HG03097 (cell line): ENCODE measurements around the gene IRX2.

Source experiments
- ATAC-seq: cut with Tn5 transposase; IDR thresholded peaks from one replicate; pipeline ENCODE4 v1.9.1; 2021; ENCODE audit not compliant: unreplicated experiment, low FRiP score

IRX2 gene

DNA sequence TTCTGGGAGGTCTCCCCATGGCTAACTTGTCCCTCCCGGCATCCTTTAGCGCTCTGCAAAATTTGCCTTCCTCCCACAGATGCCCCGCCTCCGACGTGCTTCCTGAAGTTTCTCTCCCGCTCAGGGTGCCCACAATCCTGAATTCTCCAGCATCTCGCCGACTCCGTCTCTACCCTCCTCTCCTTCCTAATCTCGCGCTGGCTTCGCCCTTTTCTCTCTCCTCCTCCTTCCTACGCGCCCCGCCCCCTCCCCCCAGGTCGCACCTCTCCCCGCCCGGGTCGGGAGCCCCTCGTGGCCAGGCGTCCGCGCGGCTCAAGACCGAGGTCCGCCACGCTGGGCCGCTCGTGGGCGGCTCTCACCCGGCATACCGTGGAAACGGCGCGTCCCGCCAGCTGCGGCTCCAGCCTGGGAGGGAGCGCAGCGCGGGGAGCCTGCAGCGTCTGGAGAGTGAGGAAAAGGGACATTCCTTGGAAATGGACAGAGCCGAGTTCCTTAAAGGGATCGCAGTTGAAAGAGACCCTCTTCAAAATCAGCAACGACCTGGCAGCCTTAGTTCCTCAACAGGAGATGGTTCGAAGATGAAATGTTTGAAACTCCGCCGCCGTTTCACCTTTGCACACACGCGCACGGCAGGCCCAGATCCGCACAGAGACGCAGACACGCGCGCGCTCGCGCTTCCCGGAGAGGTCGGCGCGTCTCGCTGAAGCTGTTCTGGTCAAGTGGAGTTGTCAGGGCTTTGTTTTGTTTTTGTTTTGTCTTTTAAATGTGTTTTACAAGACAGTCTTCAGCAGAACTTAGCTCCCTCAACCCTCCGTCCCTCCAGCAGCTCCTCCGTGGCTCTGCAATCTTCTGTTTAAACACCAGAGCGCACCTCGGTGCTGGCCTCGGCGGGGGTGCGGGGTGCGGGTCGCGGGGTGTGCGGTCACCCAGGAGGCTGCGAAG is 5.0 kb upstream of the IRX2 start:
- no peak for ATAC-seq

DNA sequence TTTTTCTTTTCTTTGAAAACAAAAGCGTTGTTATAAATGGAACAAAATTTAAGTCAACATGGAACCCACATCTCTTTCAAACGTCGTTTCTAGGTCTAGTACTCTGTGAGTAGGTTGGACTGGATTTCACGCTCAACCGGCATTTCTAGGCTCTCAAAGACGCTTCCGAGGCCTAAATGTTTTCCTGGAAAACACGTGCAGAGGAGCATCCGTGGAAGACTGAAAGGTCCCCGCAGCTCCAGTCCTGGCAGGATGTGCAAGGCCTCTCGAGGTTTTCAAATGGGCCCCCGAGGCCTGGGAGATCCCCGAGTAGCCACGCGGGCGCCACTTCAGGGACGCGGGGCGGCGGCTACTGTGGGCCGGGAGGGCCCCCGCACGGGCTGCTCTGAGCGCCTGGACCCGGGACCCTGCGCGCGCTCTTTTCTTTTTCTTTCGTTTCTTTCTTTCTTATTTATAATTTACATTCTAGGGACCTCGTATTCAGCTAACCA is 4.2 kb upstream of the IRX2 start:
- ATAC-seq, result no peak

DNA sequence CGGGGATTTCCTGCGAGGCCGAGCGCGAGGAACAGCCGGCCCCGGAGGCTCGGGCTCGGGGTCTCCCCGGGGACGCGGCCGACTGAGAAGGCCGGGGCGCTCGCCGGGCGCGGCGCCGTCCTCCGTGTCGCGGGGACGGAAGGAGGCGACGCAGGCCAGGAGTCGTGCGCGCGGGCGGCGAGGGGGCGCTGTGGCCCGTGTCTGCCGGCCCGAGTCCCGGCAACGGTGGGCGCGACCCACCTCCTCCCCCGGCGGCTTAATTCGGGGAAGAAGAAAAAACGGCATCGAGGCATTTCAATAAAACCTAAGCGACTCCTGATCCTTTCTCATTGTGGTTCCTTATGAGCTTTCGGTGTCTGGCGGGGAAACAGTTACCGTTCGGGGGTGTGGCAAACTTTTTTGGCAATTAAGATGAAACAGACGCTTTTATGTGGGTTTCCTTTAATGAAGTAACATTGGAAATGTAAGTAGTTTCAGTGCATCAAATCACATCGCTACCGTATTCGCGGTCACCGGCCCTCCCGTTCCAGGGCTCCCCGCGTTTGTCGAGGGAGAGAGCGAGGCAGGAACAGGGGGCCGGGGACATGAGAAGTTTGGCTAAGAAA is 3.7 kb upstream of the IRX2 start:
- ATAC-seq, result no peak

DNA sequence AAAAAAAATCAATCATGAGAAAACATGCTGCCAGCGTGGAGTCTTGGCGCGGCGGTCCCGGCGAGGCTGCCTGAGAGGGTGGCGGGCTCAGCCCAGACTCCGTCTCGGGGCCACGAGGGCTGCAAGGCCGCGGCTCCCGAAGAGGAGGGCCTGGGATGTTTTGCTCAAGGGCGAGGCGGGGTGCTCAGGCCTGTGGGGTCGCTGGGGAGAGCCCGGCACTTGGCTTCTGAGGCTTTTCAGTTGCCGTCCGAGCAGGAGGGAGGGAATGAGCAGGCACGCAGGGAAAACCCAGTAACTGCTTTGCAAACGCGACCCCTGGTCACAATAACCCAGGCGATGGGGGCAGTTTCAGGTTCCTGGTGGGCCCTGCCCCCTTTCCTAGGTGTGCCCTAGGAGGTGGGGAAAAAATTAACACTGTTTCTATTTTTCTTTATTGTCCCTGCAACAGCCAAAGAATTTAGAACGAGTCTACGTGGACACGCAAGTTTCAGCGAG is 3.2 kb upstream of the IRX2 start:
- ATAC-seq, result no peak

DNA sequence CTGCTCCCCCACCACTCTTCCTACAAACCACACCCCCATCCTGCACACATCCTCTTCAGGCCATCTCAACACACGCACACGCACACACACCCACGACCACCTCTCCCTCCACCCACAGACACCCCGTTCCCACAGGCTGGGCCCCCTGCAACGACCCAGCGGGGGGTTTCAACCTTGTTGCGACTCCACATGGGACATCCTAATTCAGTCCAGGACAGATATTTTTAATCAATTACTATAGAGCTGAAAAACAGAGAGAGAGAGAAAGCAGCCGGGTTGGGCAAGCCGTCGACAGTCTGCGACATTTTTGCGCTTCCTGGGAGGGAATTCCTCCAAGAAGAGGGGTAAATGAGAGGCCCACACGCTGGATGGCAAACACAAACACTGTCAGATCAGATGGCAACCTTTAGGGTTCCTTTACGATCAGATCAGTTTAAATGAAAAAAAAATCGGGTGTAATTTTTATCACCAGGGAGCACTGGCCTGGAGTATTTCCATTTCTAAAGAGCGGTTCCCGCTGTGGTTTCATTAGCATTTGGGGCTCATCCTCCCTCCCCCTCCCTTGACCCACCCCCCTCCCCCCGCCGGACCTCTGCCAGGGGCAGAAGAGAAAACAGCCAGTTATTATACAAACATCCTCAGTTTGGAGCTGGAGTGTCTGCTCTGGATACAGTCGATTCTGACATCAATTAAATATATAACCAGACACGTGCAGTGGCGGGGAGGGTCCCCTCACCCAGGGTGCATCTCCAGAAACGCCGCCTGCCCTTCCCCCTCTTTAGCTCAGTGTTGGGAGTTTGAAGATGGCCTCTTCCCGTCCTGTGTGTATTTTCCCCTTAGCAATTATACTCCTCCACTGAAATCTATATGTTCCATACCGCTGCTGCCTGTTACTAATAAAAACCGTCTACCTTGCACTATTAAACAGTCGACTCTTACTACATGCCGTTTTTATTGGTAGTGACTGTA is 2.3 kb upstream of the IRX2 start:
- ATAC-seq, result no peak

DNA sequence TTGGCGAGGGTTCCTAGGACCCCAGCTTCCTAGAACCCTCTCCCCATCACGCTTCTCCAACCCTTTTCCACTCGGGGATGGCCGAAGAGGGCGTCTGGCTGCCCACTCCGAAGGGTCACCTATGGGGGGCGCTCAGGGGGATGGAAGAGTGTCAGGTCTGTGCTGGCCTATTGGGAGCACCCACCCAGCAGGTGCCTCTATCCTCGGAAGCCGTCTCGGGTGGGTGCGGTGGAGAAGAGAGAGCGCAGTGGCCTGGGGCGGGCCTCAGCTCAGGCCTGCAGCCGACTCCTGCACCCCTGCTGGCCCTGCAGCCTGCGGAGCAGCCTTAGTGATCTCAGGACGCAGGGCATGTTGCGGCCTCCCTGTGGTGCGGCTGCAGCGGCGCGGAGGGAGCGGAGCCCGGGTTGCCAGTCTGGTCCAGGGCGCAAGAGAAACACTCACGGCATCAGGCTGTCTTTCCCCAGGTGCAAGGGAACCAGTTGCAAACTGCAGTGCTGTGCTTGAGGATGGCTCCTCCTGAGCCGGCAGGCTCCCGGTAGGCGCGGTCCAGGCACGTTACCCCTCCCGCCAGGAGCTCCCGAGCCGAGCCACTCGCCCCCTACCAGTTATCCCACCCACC is 1.5 kb upstream of the IRX2 start:
- no peak for ATAC-seq

DNA sequence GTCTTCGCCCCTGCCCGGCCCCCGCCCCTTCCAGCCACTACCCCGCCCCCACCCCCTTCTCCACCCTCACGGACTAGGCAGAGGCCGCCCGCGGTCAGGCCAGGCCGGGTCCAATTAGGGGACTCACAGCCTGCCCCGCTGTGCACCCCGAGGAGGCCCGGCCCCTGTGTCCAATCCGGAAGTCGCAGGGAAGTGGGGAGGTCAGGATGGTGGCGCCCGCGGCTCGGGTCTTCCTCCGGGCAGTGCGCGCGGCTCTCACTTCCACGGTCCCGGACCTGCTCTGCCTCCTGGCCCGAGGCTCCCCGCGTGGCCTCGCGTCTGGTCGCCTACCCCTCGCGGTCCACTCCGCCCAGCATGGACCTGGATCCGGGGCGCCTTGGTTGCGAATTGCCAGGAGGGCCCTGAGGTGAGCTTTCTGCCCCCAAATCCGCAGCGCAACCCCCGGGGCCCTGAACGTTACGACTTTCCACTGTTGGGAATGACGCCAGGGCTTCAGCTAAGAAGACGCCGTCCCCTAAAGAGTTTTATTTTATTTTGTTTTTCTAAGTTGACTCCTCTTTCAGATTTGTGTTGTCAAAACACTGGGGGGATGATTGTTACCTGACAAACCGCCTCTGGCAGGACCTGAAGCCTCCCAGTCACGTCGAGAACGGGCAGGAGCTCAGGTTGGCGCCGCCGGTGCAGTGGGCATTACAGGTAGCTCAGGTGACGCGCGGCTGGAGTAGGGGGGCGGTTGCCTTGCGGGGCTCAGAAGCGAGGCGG is 763 bp upstream of the IRX2 start:
- ATAC-seq, result no peak

DNA sequence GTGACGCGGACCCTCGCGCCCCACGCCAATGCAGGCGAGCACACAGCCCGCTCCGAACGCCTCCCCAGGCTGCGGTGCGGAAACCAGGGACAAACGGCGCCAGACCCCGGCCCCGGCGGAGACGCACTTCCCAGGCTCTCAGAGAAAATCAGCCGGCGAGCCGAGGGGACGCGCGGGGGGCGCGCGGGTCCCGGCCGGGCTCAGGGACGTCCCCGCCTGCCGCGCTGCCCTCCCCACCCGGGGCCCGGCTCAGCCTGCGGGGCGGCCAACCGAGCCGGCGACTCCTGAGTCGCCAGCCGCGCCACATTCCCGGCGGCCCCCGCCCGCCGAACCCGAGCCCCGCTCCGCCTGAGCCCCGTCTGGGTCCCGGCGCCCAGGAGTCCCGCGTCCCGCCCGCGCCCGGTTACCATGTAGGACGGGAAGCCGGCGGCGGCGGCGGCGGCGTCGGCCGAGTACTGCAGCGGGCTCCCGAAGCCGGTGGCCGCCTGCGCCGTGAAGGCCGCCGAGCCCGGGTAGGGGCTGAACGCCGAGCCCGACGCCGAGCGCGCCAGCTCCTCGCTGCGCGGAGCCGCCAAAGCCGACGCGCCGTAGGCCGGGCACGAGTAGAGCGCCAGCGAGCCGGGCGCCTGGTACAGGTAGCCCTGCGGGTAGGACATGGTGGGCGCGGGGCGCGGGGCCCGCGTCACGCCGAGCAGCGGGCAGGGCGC is 566 bp downstream of the IRX2 start:
- no peak for ATAC-seq

DNA sequence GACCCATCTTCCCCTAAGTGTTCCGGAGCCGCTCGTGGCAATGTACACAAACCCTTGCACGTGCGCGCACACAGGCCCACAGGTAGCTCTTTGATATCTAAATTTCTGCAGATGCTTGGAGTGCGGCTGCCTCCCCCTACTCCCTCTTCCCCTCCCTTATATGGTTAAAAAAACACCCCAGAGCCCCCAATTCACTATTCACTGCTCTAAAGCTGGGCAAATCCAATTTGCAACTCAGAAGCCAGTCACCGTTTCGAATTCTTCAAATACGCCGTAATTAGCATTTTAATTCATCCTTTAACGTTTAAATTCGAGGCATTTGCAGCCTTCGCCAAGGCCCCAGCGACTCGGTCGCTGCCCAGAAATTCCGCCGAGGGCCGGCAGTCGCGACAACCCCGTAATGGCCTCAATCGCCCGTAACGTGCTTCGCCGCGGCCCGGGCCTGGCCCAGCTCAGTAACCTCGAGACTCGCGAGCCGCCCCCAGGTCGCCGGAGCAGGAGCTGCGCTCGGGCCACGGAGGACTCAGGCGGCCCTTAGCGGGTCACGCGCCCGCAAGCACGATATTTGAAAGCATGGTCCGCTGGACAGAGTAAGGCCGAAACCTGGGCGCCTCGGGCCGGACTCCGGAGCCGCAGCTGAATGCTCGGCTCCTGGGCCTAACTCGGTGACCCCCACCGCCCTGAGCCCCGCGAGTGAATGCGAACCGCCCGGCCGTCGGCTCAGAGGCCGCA is 1.3 kb downstream of the IRX2 start:
- ATAC-seq, result no peak

DNA sequence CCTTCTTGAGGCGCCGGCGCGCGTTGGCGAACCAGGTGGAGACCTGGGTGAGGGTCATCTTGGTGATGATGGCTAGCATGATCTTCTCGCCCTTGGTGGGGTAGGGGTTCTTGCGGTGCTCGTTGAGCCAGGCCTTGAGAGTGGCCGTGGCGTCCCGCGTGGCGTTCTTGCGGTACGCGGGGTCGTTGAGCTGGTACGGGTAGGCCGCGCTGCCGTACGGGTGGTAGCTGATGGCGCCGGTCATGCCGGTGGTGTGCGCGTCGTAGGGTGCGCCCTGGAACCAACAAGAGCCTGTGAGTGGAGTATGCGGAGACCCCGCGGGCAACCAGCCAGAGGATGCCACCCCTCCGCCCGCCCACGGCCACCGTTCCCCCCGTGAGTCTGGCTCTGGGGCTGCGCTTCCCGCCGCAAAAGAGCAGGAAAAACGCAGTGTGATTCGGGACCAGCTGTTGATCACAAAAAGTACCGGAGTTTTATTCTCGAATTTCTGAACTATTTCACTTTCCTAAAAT is 1.9 kb downstream of the IRX2 start:
- no peak for ATAC-seq

DNA sequence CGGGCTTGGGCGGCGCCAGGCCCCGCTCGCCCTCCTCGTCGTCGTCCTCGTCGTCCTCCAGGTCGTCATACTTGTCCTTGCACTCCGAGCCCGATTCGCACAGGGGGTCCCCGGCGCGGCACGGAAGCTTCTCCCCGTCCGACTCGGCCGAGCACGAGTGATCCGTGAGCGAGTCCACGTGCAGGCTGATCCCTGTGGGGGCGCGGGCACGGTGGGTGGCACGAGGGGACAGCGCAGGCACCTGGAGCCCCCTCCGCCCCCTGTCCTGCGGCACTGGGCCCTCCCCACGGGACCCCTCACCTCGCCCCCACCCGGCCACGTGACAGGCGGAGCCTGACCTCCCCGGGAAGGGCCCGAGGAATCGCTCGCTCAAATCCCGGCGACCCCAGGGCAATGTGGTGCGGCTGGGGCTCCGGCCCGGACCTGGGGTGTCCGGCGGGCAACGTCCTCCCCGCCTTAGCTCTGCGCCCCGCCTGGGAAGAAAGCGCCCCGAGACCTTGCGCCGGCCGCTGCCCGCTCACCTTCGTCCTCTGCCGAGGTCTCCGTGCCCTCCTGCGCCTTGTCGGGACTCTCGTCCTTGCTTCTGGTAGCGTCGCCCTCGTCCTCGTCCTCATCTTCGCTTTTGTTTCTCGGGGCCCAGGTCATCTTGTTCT is 2.5 kb downstream of the IRX2 start:
- ATAC-seq, result no peak

DNA sequence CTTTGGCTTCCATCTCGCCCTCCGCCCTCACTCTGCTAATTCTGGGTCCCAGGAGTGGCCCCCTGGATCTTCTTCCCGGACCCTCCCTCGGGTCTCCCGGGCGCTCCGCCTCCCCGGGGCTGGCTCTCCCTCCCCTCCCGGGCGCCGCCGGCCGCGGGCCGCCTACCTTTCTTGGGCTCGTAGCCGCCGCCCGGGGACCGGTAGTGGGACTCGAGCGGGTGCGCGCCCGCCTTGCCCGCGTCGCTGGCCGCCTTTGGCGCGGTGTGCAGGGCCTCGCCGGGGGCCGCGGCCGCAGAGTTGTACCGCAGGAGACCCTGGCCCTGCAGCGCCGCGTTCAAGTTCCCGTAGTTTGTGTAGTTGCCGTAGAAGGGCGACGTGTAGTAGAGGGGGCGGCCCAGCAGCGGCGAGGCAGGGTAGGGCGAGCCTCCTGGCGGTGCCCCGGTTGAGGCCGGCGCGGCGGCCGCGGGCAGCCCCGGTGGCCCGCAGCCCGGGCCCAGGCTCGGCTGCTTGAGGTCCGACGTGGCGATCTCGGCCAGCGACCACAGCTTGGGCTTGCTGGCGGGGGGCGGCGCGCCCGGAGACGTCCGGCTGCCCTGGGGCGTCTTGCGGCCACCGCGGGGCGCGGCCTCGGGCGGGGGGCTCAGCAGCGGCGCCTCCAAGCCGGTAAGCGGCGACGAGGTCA is 3.2 kb downstream of the IRX2 start:
- ATAC-seq, result no peak

DNA sequence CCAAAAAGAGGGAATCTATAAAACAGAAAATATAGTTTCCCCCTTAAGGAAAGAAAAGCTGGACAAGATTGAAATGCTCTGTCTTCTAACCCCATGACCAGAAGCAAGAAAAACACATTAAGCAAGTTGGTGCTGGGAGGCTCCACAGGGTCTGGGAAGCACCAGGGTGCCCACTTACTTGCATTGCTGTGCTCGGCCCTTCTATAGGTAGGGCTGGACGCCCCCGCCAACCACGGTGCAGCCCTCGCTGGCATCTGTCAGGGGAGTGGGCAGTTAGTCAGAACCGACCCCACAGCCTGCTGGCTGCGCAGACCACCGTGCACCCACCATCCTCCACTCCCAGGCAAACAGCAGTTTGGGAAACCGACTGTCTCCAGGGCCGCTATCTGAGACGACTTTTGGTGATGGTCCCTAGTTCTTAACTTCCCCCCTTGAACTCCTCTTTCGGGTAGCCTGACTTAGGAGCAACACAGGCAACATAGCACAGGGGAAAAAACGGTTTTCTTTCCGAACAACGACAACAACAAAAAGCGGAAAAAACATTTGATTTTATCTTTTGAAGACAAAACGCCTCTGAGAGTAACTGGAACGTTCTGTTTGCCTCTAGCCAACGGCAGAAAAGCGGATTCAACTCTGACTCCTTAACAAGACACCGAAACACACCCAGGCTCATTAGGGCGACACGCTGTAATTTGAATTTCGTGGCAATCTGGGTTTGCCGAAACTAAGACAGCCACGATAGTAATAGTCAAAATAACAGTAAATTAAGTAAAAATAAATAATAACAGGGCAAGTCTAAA is 3.9 kb downstream of the IRX2 start:
- no peak for ATAC-seq

DNA sequence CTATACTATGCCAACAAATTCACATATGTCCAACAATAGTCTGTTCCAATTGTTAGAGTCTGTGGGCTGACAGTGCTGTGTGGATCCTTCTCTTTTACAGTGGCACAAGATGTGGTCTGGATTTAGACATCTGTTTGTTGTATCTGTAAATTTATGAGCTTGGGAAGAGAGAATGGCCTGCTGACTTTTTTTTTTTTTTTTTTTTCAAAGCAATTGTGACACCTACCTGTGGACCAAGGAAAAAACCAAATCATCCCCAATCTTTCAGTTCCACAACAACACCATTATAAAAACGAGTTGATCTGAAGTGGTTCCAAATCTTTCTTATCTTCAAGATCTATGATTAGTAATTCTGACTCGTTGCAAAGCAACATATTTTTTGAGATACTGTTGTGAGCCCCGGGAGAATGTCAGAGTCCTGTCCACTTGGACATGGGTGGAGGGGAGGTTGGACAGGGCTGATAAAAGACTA is 4.9 kb downstream of the IRX2 start:
- no peak for ATAC-seq

DNA sequence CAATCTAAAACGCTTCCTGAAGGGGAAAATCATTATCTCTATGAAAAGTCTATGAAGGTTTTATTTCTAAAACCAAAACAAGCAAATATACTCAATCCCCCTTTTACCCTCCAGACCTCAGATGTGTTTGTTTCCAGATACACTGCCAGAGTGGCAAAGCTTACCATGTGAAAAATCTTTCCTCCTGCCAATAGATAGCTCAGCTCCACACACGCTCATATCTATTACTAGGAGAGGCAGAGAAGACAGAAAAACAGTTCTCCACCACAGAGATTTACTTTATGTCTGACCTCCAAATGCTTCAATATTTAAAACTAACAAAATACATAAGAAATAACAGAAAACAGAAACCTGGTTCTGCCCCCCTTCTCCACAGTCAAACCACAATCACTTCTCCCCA is 7.0 kb downstream of the IRX2 start:
- ATAC-seq, result no peak
